ENCODE data around the gene STAT5B. TPM values are rescaled to one million over a fixed set of nuclear protein-coding genes. Genes with fewer than 3 reads are reported as not detected.

STAT5B gene
- total and polyA plus RNA-seq, 9 of the 15 experiments (the other 6 are each of a cell fraction or from before 2014, with no cell fraction given) = 20.8 to 176 (median 92.4) TPM

- BruUV-seq (replicated peaks) = no TSS peak
- peaks cover 31 to 47% of the 10 kb centered on the region in 2 experiments for H3K4me1 ChIP-seq (replicated peaks in 1 of 2; ENCODE audit: control insufficient read depth in 2 of 2, insufficient read depth in 2 of 2, low read length in 2 of 2)
- CTCF ChIA-PET (ENCODE audit: low intra/inter-chr PET ratio) = interaction anchor here (1.3 to 1.4 kb wide), 2 partner anchors 62 to 114 kb away, joined by 3 to 12 read pairs; no protein-coding TSS in a partner anchor
- peaks cover 7% of the 10 kb centered on the region for H3K9me1 ChIP-seq (ENCODE audit: control insufficient read depth, insufficient read depth, low read length)
- POLR2A ChIA-PET = interaction anchor here (0.6 to 1.5 kb wide), 7 partner anchors 13 to 197 kb away, joined by 3 to 4 read pairs (median 4); no protein-coding TSS in a partner anchor
- 0 out of 2 replicates have a peak, but pooled peaks cover 4% of the 10 kb centered on the region for H4K20me1 ChIP-seq (replicated peaks; ENCODE audit: control insufficient read depth, insufficient read depth, low read length)
- DNase-seq (ENCODE audit: extremely low read depth in 1 of 4, low spot score in 3 of 4) (peak in 1 of 4 experiments; percentile 31), ATAC-seq (0 out of 3 replicates have a peak, but pooled peaks have one; percentile 14), FAIRE-seq (no peak)
- H3K27ac ChIP-seq (ENCODE audit: extremely low read depth, low read depth, low read length) = no peak overlapping the region
- H3K4me2 ChIP-seq (ENCODE audit: insufficient read depth, low read length) = peak overlapping the region; percentile 78
- 1% methylated on average over 32 of the region's 33 CpGs for WGBS (ENCODE audit: insufficient coverage, low coverage, missing lambda C conversion rate)
- in situ Hi-C loops (cut with MboI) (no loop called here), intact Hi-C loops (cut with micrococcal nuclease) (loop anchor here (2.0 to 10.0 kb wide), 3 partner anchors 62 to 224 kb away; no protein-coding TSS in a partner anchor)
- no peaks in the 10 kb centered on the region for H3K9me3 ChIP-seq (replicated peaks; ENCODE audit: control insufficient read depth, insufficient read depth, low read depth, low read length)
- peak overlapping the region; percentile 60 for H3K4me3 ChIP-seq
- peaks cover 11% of the 10 kb centered on the region; the same call in 2 of the 3 replicates for H3K79me2 ChIP-seq (ENCODE audit: control insufficient read depth, insufficient read depth, low read length)
- H3K9ac ChIP-seq (ENCODE audit: insufficient read depth in 1 of 2, low read depth in 2 of 2, low read length in 2 of 2) = peak overlapping the region in 1 of 2 experiments; percentile 89; a peak in 2 of 4 replicates
- H3K27me3 ChIP-seq (ENCODE audit: control insufficient read depth in 2 of 2, insufficient read depth in 2 of 2, low read length in 2 of 2) = no peaks in the 10 kb centered on the region
- no peaks in the 10 kb centered on the region for H3K36me3 ChIP-seq (ENCODE audit: control insufficient read depth, insufficient read depth, low read length)
- H2AFZ ChIP-seq (ENCODE audit: low read depth, low read length) = peak overlapping the region; percentile 90
- TF ChIP-seq SMAD4 (CRISPR knock-in tag; conservative IDR thresholded peaks at IDR 0.05) (no peak), HNRNPL (IDR thresholded peaks at IDR 0.05; ENCODE audit: low read depth, low read length) (no peak), NCOA1 (IDR thresholded peaks at IDR 0.05; ENCODE audit: low read depth) (no peak), REST (IDR thresholded peaks at IDR 0.05; ENCODE audit: borderline replicate concordance) (no peak), REST (CRISPR knock-in tag; IDR thresholded peaks at IDR 0.05; ENCODE audit: low read depth) (peak; percentile 41; the same call in 1 of the 2 replicates), KLF1 (tag; IDR thresholded peaks at IDR 0.05) (no peak), ZBTB7A (IDR thresholded peaks at IDR 0.05; ENCODE audit: borderline replicate concordance, control insufficient read depth, low read depth, low read length) (no peak), C11orf30 (IDR thresholded peaks at IDR 0.05; ENCODE audit: low read depth) (no peak), MBD1 (CRISPR knock-in tag; IDR thresholded peaks at IDR 0.05) (no peak), MEIS2 (IDR thresholded peaks at IDR 0.05; ENCODE audit: partially characterized antibody) (no peak)
Observed at GRCh38 chr17:42180411-42180921, 95.7 kb downstream of the STAT5B start.

All from K562 (cell line).